ENCODE measurements around the gene LPP. TPM values are rescaled to one million over a fixed set of nuclear protein-coding genes. Genes with fewer than 3 reads are reported as not detected.

LPP gene
- total and polyA plus RNA-seq, 2 of the 13 experiments (the other 11 are each of a cell fraction or from before 2014, with no cell fraction given): 19.2 to 29.9 TPM

DNA sequence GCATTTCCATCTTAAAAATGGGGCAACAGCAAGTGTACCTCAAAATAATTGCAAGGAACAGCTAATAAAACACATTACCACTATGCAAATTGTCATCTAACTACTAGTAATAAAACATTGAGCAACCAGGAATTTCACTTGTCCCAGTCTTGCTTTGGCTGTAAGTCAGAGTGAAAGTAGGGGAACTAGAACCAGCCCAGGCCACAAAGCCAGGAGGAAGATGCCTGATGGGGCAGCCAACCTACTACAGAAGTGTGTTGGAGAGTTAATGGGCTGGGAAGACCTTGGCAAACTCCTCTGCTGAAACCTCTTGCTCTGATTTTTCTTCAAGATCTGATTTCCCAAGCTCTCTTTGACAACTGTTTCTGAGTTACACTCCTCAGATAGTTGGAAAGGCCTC is 40.2 kb upstream of the LPP start (continued):
- TF ChIP-seq, protein P1, sequence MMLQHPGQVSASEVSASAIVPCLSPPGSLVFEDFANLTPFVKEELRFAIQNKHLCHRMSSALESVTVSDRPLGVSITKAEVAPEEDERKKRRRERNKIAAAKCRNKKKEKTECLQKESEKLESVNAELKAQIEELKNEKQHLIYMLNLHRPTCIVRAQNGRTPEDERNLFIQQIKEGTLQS (CRISPR knock-in tag; IDR thresholded peaks at IDR 0.05): no peak
- TF ChIP-seq NCOR1 (IDR thresholded peaks at IDR 0.05; ENCODE audit: borderline replicate concordance, low read length) (no peak), ARNTL (CRISPR knock-in tag; IDR thresholded peaks at IDR 0.05) (no peak), ZNF589 (CRISPR knock-in tag; conservative IDR thresholded peaks at IDR 0.05) (no peak), TBX2 (CRISPR knock-in tag; IDR thresholded peaks at IDR 0.05; ENCODE audit: borderline replicate concordance) (no peak), ZBTB38 (CRISPR knock-in tag; IDR thresholded peaks at IDR 0.05) (no peak), SNAI1 (CRISPR knock-in tag; IDR thresholded peaks at IDR 0.05; ENCODE audit: borderline replicate concordance) (no peak)

DNA sequence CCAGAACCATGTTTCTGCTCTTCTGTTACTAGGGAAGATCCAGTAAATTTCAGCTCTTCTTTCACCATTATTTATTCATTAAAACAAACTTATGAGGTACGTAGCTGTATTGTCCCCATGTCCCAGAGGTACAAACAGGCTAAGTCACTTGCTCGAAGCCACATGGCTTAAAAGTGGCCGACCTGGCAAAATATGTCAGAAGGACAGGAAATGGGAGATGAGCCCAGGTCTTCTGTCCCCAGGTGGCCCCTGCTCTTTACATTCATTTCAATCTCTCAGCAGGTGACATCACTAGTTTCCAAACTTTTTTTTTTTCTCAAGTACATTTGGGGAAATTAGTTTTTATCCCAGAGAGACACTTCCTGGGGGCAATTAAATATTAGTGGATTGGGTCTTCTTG is 34.1 kb upstream of the LPP start:
- Histone ChIP-seq H4K20me1 (ENCODE audit: insufficient read depth, low read length) (no peaks in the 10 kb centered on the region), H3K4me3 (replicated peaks in 1 of 3; ENCODE audit: insufficient read depth in 1 of 3, low read depth in 2 of 3, low read length in 3 of 3) (no peak overlapping the region), H3K4me2 (ENCODE audit: low read depth, low read length) (no peak overlapping the region), H3K4me1 (ENCODE audit: insufficient read depth, low read length) (peaks cover 54% of the 10 kb centered on the region), H3K27me3 (ENCODE audit: control insufficient read depth in 1 of 2, insufficient read depth in 2 of 2, low read length in 2 of 2) (no peaks in the 10 kb centered on the region), H3K79me2 (ENCODE audit: insufficient read depth, low read length) (no peaks in the 10 kb centered on the region), H3K9me3 (ENCODE audit: low read length) (peaks cover 4% of the 10 kb centered on the region; the same call in 1 of the 2 replicates), H3K9ac (ENCODE audit: insufficient read depth, low read depth, low read length) (no peak overlapping the region), H3K36me3 (replicated peaks in 1 of 2; ENCODE audit: control insufficient read depth in 1 of 2, insufficient read depth in 2 of 2, low read length in 2 of 2) (no peaks in the 10 kb centered on the region), H3K27ac (ENCODE audit: extremely low read length, insufficient read depth, low read length) (no peak overlapping the region), H2AFZ (ENCODE audit: low read length) (no peak overlapping the region)
- DNase-seq (ENCODE audit: low spot score) (no peak), FAIRE-seq (no peak), ATAC-seq (no peak)
- no peak for TF ChIP-seq ZNF225 (CRISPR knock-in tag; IDR thresholded peaks at IDR 0.05)
- TF ChIP-seq, protein P2, sequence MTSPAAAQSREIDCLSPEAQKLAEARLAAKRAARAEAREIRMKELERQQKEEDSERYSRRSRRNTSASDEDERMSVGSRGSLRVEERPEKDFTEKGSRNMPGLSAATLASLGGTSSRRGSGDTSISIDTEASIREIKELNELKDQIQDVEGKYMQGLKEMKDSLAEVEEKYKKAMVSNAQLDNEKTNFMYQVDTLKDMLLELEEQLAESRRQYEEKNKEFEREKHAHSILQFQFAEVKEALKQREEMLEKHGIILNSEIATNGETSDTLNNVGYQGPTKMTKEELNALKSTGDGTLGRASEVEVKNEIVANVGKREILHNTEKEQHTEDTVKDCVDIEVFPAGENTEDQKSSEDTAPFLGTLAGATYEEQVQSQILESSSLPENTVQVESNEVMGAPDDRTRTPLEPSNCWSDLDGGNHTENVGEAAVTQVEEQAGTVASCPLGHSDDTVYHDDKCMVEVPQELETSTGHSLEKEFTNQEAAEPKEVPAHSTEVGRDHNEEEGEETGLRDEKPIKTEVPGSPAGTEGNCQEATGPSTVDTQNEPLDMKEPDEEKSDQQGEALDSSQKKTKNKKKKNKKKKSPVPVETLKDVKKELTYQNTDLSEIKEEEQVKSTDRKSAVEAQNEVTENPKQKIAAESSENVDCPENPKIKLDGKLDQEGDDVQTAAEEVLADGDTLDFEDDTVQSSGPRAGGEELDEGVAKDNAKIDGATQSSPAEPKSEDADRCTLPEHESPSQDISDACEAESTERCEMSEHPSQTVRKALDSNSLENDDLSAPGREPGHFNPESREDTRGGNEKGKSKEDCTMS (CRISPR knock-in tag; conservative IDR thresholded peaks at IDR 0.05): no peak
- no peak for TF ChIP-seq ATF7 (IDR thresholded peaks at IDR 0.05)
- no peak for TF ChIP-seq ATF7 (CRISPR knock-in tag; IDR thresholded peaks at IDR 0.05)
- WGBS (ENCODE audit: low lambda C conversion rate): 96% methylated on average over 3 of the region's 3 CpGs
- intact Hi-C loops (cut with micrococcal nuclease; ENCODE audit: unreplicated experiment): no loop called here
- in situ Hi-C loops (cut with HindIII; ENCODE audit: extremely low pct_ligation_motif_present, low pct_unique_long_range_greater_than_20kb): no loop called here
- ChIA-PET POLR2A (no interaction called here), CTCF (ENCODE audit: low intra/inter-chr PET ratio, low total read pairs) (no interaction called here)
- BruUV-seq (replicated peaks): no TSS peak
